Thyroid gland (tissue), 4 donors: ENCODE data around the gene SVOPL. TPM values are rescaled to one million over a fixed set of nuclear protein-coding genes. Genes with fewer than 3 reads are reported as not detected.

ENCODE experiments used
- DNase-seq, 2 donors: peaks; one replicate each; pipeline ENCODE4 v3.0.0-alpha.2; 2019
- H3K27ac ChIP-seq, 3 donors: fragments of 200-600 bp; sonication (generic); 1 replicate in 2 of 3; 2 replicates in 1 of 3; pipeline ENCODE4 v1.5.1; 2016 to 2019; ENCODE audit warnings: mild to moderate bottlenecking in 1 of 3, moderate library complexity in 1 of 3
- H3K27me3 ChIP-seq: fragments of 200-600 bp; sonication (generic); one replicate; pipeline ENCODE4 v1.5.1; 2019
- H3K36me3 ChIP-seq, 2 donors: fragments of 200-600 bp; sonication (generic); one replicate each; pipeline ENCODE4 v1.5.1; 2016 to 2019
- H3K4me1 ChIP-seq, 2 donors: fragments of 200-600 bp; sonication (generic); one replicate each; pipeline ENCODE4 v1.5.1; 2017 to 2019
- H3K4me3 ChIP-seq, 3 donors: fragments of 200-600 bp; sonication (generic); replicated peaks in 1 of 3; 1 replicate in 2 of 3; 2 replicates in 1 of 3; pipeline ENCODE4 v1.5.1; 2016; ENCODE audit warnings: mild to moderate bottlenecking in 1 of 3
- H3K9me3 ChIP-seq: fragments of 200-600 bp; sonication (generic); one replicate; pipeline ENCODE4 v1.5.1; 2017
- CTCF ChIP-seq, 6 experiments: fragments of 200-600 bp in 3 of 6; fragments of 450-650 bp in 3 of 6; sonication (generic) in 3 of 6; IDR thresholded peaks; one replicate each; pipeline ENCODE4 v1.5.1; 2016 to 2019; ENCODE audit warnings: antibody characterized with exemption in 6 of 6, mild to moderate bottlenecking in 2 of 6, inconsistent platforms in 1 of 6, moderate library complexity in 1 of 6
- POLR2A ChIP-seq, 2 donors: fragments of 450-650 bp; IDR thresholded peaks; one replicate each; pipeline ENCODE4 v1.6.1; 2017; ENCODE audit warnings: antibody characterized with exemption in 2 of 2, mild to moderate bottlenecking in 2 of 2, moderate library complexity in 1 of 2
- WGBS, 2 donors: methylation state at CpG; one replicate each; pipeline ENCODE4 v1.1.5; 2017; 5-methylcytosine and 5-hydroxymethylcytosine counted together
- intact Hi-C: fragments of 100-400 bp; cut with DNase I; formaldehyde crosslinking; loops from one replicate; pipeline ENCODE4 v1.15.1; 2023
- total RNA-seq, 4 donors: library from RNA; depleted of rRNA; stranded (reverse); fragments of >200 nt; gene quantifications; one replicate each; pipeline ENCODE4 v1.2.3, GENCODE V29; 2016

SVOPL gene
- total RNA-seq, 4 donors from 2014 or later, result 0.10 TPM; not detected in 3

- WGBS, 2 donors, result 95 to 99% methylated on average over 4 of the region's 4 CpGs
- Histone ChIP-seq H3K4me3 (no peak overlapping the region), H3K9me3 (no peaks in the 10 kb centered on the region), H3K27me3 (no peaks in the 10 kb centered on the region), H3K4me1 (no peaks in the 10 kb centered on the region), H3K27ac (no peak overlapping the region), H3K36me3 (peaks cover 18 to 27% of the 10 kb centered on the region in 2 donors)
- intact Hi-C loops, result no loop called here
- no peak for TF ChIP-seq CTCF (IDR thresholded peaks at IDR 0.05)
- TF ChIP-seq POLR2A (IDR thresholded peaks at IDR 0.05), result no peak
- no peak for DNase-seq
Observed at GRCh38 chr7:138570715-138571114, 130.4 kb downstream of the SVOPL start.

- WGBS, 2 donors, result 96 to 97% methylated on average over 3 of the region's 3 CpGs
- Histone ChIP-seq H3K27me3 (no peaks in the 10 kb centered on the region), H3K9me3 (no peaks in the 10 kb centered on the region), H3K27ac (no peak overlapping the region), H3K4me1 (no peaks in the 10 kb centered on the region), H3K36me3 (peaks cover 28 to 38% of the 10 kb centered on the region in 2 donors), H3K4me3 (no peak overlapping the region)
- TF ChIP-seq POLR2A (IDR thresholded peaks at IDR 0.05) (no peak), CTCF (IDR thresholded peaks at IDR 0.05) (no peak)
- intact Hi-C loops, result no loop called here
- DNase-seq, result no peak
Observed at GRCh38 chr7:138569418-138569817, 131.7 kb downstream of the SVOPL start.

GRCh38 chr7:138568655-138569054, 132.5 kb downstream of the SVOPL start:
- 96 to 98% methylated on average over 2 of the region's 2 CpGs for WGBS, 2 donors
- Histone ChIP-seq H3K4me1 (no peaks in the 10 kb centered on the region), H3K36me3 (peaks cover 32 to 42% of the 10 kb centered on the region in 2 donors), H3K4me3 (no peak overlapping the region), H3K27me3 (no peaks in the 10 kb centered on the region), H3K9me3 (no peaks in the 10 kb centered on the region), H3K27ac (no peak overlapping the region)
- intact Hi-C loops, result no loop called here
- no peak for DNase-seq
- TF ChIP-seq POLR2A (IDR thresholded peaks at IDR 0.05), result no peak
- no peak for TF ChIP-seq CTCF (IDR thresholded peaks at IDR 0.05)

- 98 to 100% methylated on average over 8 of the region's 8 CpGs for WGBS, 2 donors
- Histone ChIP-seq H3K27ac (no peak overlapping the region), H3K27me3 (no peaks in the 10 kb centered on the region), H3K4me3 (no peak overlapping the region), H3K4me1 (no peaks in the 10 kb centered on the region), H3K36me3 (peaks cover 32 to 37% of the 10 kb centered on the region in 2 donors), H3K9me3 (no peaks in the 10 kb centered on the region)
- DNase-seq, result no peak
- intact Hi-C loops, result no loop called here
- TF ChIP-seq POLR2A (IDR thresholded peaks at IDR 0.05) (no peak), CTCF (IDR thresholded peaks at IDR 0.05) (no peak)
Observed at GRCh38 chr7:138565451-138566114, 135.6 kb downstream of the SVOPL start.

GRCh38 chr7:138565071-138565450, 136.1 kb downstream of the SVOPL start:
- WGBS, 2 donors, result 98% methylated on average over 8 of the region's 8 CpGs
- TF ChIP-seq POLR2A (IDR thresholded peaks at IDR 0.05) (no peak), CTCF (IDR thresholded peaks at IDR 0.05) (no peak)
- Histone ChIP-seq H3K27ac (no peak overlapping the region), H3K4me3 (no peak overlapping the region), H3K9me3 (no peaks in the 10 kb centered on the region), H3K36me3 (peaks cover 35 to 37% of the 10 kb centered on the region in 2 donors), H3K4me1 (no peaks in the 10 kb centered on the region), H3K27me3 (no peaks in the 10 kb centered on the region)
- no peak for DNase-seq
- intact Hi-C loops, result no loop called here
